Stimulated activated naive B cell treated with anti-CD40 and anti-IgM and Interleukin-4, amounts not matched to agents 10 μg/mL and 1 μg/mL and 100 μg/mL, for 72 hours (primary cell): ENCODE measurements around the gene FREM2.

Experiments
- ATAC-seq, 2 donors: fragments of 150-1000 bp; cut with Tn5 transposase; replicated peaks; 2 replicates each; pipeline ENCODE4 v1.10.0; 2021; ENCODE audit warnings: moderate library complexity in 1 of 2
- DNase-seq: peaks from one replicate; pipeline ENCODE4 v3.0.0; 2021
- H3K27ac Mint-ChIP-seq: one replicate; pipeline ENCODE4 v1.8.0; 2022; ENCODE audit warnings: mild to moderate bottlenecking, mixed read lengths
- H3K27me3 Mint-ChIP-seq, 2 donors: one replicate each; pipeline ENCODE4 v1.8.0; 2022; ENCODE audit warnings: mixed read lengths in 2 of 2
- H3K36me3 Mint-ChIP-seq, 2 donors: one replicate each; pipeline ENCODE4 v1.8.0; 2022; ENCODE audit warnings: mixed read lengths in 2 of 2, mild to moderate bottlenecking in 1 of 2
- H3K4me1 Mint-ChIP-seq, 2 donors: one replicate each; pipeline ENCODE4 v1.8.0; 2022; ENCODE audit warnings: mixed read lengths in 2 of 2, mild to moderate bottlenecking in 1 of 2
- H3K4me3 Mint-ChIP-seq, 2 donors: one replicate each; pipeline ENCODE4 v1.8.0; 2022; ENCODE audit warnings: mild to moderate bottlenecking in 2 of 2, mixed read lengths in 2 of 2, moderate library complexity in 1 of 2
- H3K9me3 Mint-ChIP-seq, 2 donors: one replicate each; pipeline ENCODE4 v1.8.0; 2022; ENCODE audit warnings: mixed read lengths in 2 of 2, mild to moderate bottlenecking in 1 of 2

FREM2 gene

GRCh38 chr13:38758277-38758676, 71.4 kb downstream of the FREM2 start:
- no peak for DNase-seq
- Mint-ChIP-seq H3K9me3 (peaks cover 0 to 2% of the 10 kb centered on the region in 2 donors), H3K27ac (no peak overlapping the region), H3K36me3 (no peaks in the 10 kb centered on the region), H3K4me1 (no peaks in the 10 kb centered on the region), H3K4me3 (no peak overlapping the region), H3K27me3 (no peaks in the 10 kb centered on the region)
- ATAC-seq, result no peak

- Mint-ChIP-seq H3K36me3 (no peaks in the 10 kb centered on the region), H3K4me3 (no peak overlapping the region), H3K9me3 (peaks cover 0 to 2% of the 10 kb centered on the region in 2 donors), H3K4me1 (no peaks in the 10 kb centered on the region), H3K27ac (no peak overlapping the region), H3K27me3 (no peaks in the 10 kb centered on the region)
- no peak for ATAC-seq
- no peak for DNase-seq
Observed at GRCh38 chr13:38759390-38759789, 72.5 kb downstream of the FREM2 start.

- Mint-ChIP-seq H3K4me3 (no peak overlapping the region), H3K27me3 (no peaks in the 10 kb centered on the region), H3K4me1 (no peaks in the 10 kb centered on the region), H3K36me3 (no peaks in the 10 kb centered on the region), H3K27ac (no peak overlapping the region), H3K9me3 (peaks cover 0 to 2% of the 10 kb centered on the region in 2 donors)
- ATAC-seq (no peak), DNase-seq (no peak)
Observed at GRCh38 chr13:38763446-38764381, 76.8 kb downstream of the FREM2 start.

- H3K27me3 Mint-ChIP-seq, result no peaks in the 10 kb centered on the region
- H3K9me3 Mint-ChIP-seq, result no peaks in the 10 kb centered on the region
- DNase-seq, result no peak
Observed at GRCh38 chr13:38766799-38767198, 79.9 kb downstream of the FREM2 start.

GRCh38 chr13:38767506-38768265, 80.8 kb downstream of the FREM2 start:
- Mint-ChIP-seq H3K27ac (no peak overlapping the region), H3K9me3 (no peaks in the 10 kb centered on the region), H3K27me3 (no peaks in the 10 kb centered on the region), H3K4me1 (no peaks in the 10 kb centered on the region), H3K4me3 (no peak overlapping the region), H3K36me3 (no peaks in the 10 kb centered on the region)
- ATAC-seq, result no peak
- DNase-seq, result no peak

More at GRCh38 chr13:38766799-38767198, 79.9 kb downstream of the FREM2 start:
- no peaks in the 10 kb centered on the region for H3K36me3 Mint-ChIP-seq
- H3K4me3 Mint-ChIP-seq, result no peak overlapping the region
- ATAC-seq, result no peak
- H3K27ac Mint-ChIP-seq, result no peak overlapping the region
- no peaks in the 10 kb centered on the region for H3K4me1 Mint-ChIP-seq

- no peak for DNase-seq
- no peaks in the 10 kb centered on the region for H3K4me1 Mint-ChIP-seq
- no peaks in the 10 kb centered on the region for H3K36me3 Mint-ChIP-seq
- H3K27ac Mint-ChIP-seq, result no peak overlapping the region
- ATAC-seq, result no peak
- H3K4me3 Mint-ChIP-seq, result no peak overlapping the region
- no peaks in the 10 kb centered on the region for H3K9me3 Mint-ChIP-seq
- H3K27me3 Mint-ChIP-seq, result peaks cover 0 to 5% of the 10 kb centered on the region in 2 donors
Observed at GRCh38 chr13:38769526-38769925, 82.6 kb downstream of the FREM2 start.

GRCh38 chr13:38775085-38775484, 88.2 kb downstream of the FREM2 start:
- no peaks in the 10 kb centered on the region for H3K36me3 Mint-ChIP-seq
- H3K27ac Mint-ChIP-seq, result no peak overlapping the region
- ATAC-seq, result no peak
- no peak for DNase-seq
- no peak overlapping the region for H3K4me3 Mint-ChIP-seq
- H3K9me3 Mint-ChIP-seq, result peaks cover 3 to 5% of the 10 kb centered on the region in 2 donors
- peaks cover 0 to 5% of the 10 kb centered on the region in 2 donors for H3K27me3 Mint-ChIP-seq
- H3K4me1 Mint-ChIP-seq, result no peaks in the 10 kb centered on the region

- Mint-ChIP-seq H3K4me1 (no peaks in the 10 kb centered on the region), H3K9me3 (peaks cover 3 to 5% of the 10 kb centered on the region in 2 donors), H3K36me3 (no peaks in the 10 kb centered on the region), H3K27me3 (peaks cover 0 to 5% of the 10 kb centered on the region in 2 donors), H3K27ac (no peak overlapping the region), H3K4me3 (no peak overlapping the region)
- DNase-seq (no peak), ATAC-seq (no peak)
Observed at GRCh38 chr13:38777347-38778119, 90.7 kb downstream of the FREM2 start.

GRCh38 chr13:38781539-38781938, 94.7 kb downstream of the FREM2 start:
- DNase-seq, result no peak
- ATAC-seq, result no peak
- no peak overlapping the region for H3K4me3 Mint-ChIP-seq
- H3K9me3 Mint-ChIP-seq, result peaks cover 3 to 5% of the 10 kb centered on the region in 2 donors
- no peak overlapping the region for H3K27ac Mint-ChIP-seq
- H3K27me3 Mint-ChIP-seq, result no peaks in the 10 kb centered on the region
- H3K4me1 Mint-ChIP-seq, result no peaks in the 10 kb centered on the region
- no peaks in the 10 kb centered on the region for H3K36me3 Mint-ChIP-seq

GRCh38 chr13:38784036-38784880, 97.4 kb downstream of the FREM2 start:
- Mint-ChIP-seq H3K36me3 (no peaks in the 10 kb centered on the region), H3K27me3 (no peaks in the 10 kb centered on the region), H3K4me3 (no peak overlapping the region), H3K27ac (no peak overlapping the region), H3K9me3 (no peaks in the 10 kb centered on the region), H3K4me1 (no peaks in the 10 kb centered on the region)
- DNase-seq (no peak), ATAC-seq (no peak)

GRCh38 chr13:38785042-38785441, 98.2 kb downstream of the FREM2 start:
- H3K4me3 Mint-ChIP-seq, result no peak overlapping the region
- DNase-seq (no peak), ATAC-seq (no peak)
- H3K36me3 Mint-ChIP-seq, result no peaks in the 10 kb centered on the region
- H3K27me3 Mint-ChIP-seq, result no peaks in the 10 kb centered on the region
- no peaks in the 10 kb centered on the region for H3K4me1 Mint-ChIP-seq
- no peaks in the 10 kb centered on the region for H3K9me3 Mint-ChIP-seq
- H3K27ac Mint-ChIP-seq, result no peak overlapping the region

- no peaks in the 10 kb centered on the region for H3K27me3 Mint-ChIP-seq
- H3K4me1 Mint-ChIP-seq, result no peaks in the 10 kb centered on the region
- no peak overlapping the region for H3K27ac Mint-ChIP-seq
- H3K4me3 Mint-ChIP-seq, result no peak overlapping the region
- H3K9me3 Mint-ChIP-seq, result no peaks in the 10 kb centered on the region
- no peak for ATAC-seq
- DNase-seq, result no peak
- H3K36me3 Mint-ChIP-seq, result no peaks in the 10 kb centered on the region
Observed at GRCh38 chr13:38785490-38785889, 98.6 kb downstream of the FREM2 start.

- Mint-ChIP-seq H3K27ac (no peak overlapping the region), H3K4me1 (no peaks in the 10 kb centered on the region), H3K36me3 (no peaks in the 10 kb centered on the region), H3K27me3 (no peaks in the 10 kb centered on the region), H3K4me3 (no peak overlapping the region), H3K9me3 (no peaks in the 10 kb centered on the region)
- DNase-seq (no peak), ATAC-seq (no peak)
Observed at GRCh38 chr13:38787550-38787949, 100.7 kb downstream of the FREM2 start.
